ENCODE measurements around the gene DGKI. TPM values are rescaled to one million over a fixed set of nuclear protein-coding genes. Genes with fewer than 3 reads are reported as not detected.

DGKI gene
- total and polyA plus RNA-seq, 4 experiments from 2014 or later = 0.11 TPM; not detected in 3

- Histone ChIP-seq H3K9me3 (ENCODE audit: control insufficient read depth in 1 of 2, low read length in 2 of 2) (no peaks in the 10 kb centered on the region), H3K27me3 (ENCODE audit: insufficient read depth, low read length) (no peaks in the 10 kb centered on the region), H3K27ac (ENCODE audit: low read depth, low read length) (no peak overlapping the region), H3K4me3 (ENCODE audit: low read length in 2 of 2) (no peak overlapping the region), H3K36me3 (ENCODE audit: insufficient read depth, low read length) (no peaks in the 10 kb centered on the region), H3K4me1 (ENCODE audit: insufficient read depth, low read length) (no peaks in the 10 kb centered on the region)
- Mint-ChIP-seq H3K9me3 (peaks cover 0 to 30% (median 7%) of the 10 kb centered on the region in 8 donors), H3K4me1 (no peaks in the 10 kb centered on the region), H3K27ac (no peak overlapping the region), H3K36me3 (no peaks in the 10 kb centered on the region), H3K27me3 (peaks cover 0 to under 1% of the 10 kb centered on the region in 2 donors), H3K4me3 (no peak overlapping the region)
- DNase-seq = no peak
- CTCF ChIA-PET (ENCODE audit: partially characterized antibody) = no interaction called here
- POLR2A ChIA-PET (ENCODE audit: partially characterized antibody) = no interaction called here
- intact Hi-C loops (cut with micrococcal nuclease) = no loop called here
These were observed 353.9 kb downstream of the DGKI start for GRCh38 chr7:137492889-137493288.

GRCh38 chr7:137489880-137490279, 356.9 kb downstream of the DGKI start:
- Mint-ChIP-seq H3K27me3 (peaks cover 0 to 2% of the 10 kb centered on the region in 2 donors), H3K4me3 (no peak overlapping the region), H3K27ac (no peak overlapping the region), H3K4me1 (no peaks in the 10 kb centered on the region), H3K36me3 (no peaks in the 10 kb centered on the region), H3K9me3 (peaks cover 0 to 19% (median 5%) of the 10 kb centered on the region in 8 donors)
- POLR2A ChIA-PET (ENCODE audit: partially characterized antibody) = no interaction called here
- Histone ChIP-seq H3K9me3 (ENCODE audit: control insufficient read depth in 1 of 2, low read length in 2 of 2) (no peaks in the 10 kb centered on the region), H3K4me3 (ENCODE audit: low read length in 2 of 2) (no peak overlapping the region), H3K27me3 (ENCODE audit: insufficient read depth, low read length) (no peaks in the 10 kb centered on the region), H3K36me3 (ENCODE audit: insufficient read depth, low read length) (no peaks in the 10 kb centered on the region), H3K4me1 (ENCODE audit: insufficient read depth, low read length) (no peaks in the 10 kb centered on the region), H3K27ac (ENCODE audit: low read depth, low read length) (no peak overlapping the region)
- no peak for DNase-seq
- CTCF ChIA-PET (ENCODE audit: partially characterized antibody) = no interaction called here
- intact Hi-C loops (cut with micrococcal nuclease) = no loop called here

- intact Hi-C loops (cut with micrococcal nuclease) = no loop called here
- H3K27me3 ChIP-seq (ENCODE audit: insufficient read depth, low read length) = no peaks in the 10 kb centered on the region
- no peak overlapping the region for H3K4me3 Mint-ChIP-seq
These were observed 358.7 kb downstream of the DGKI start for GRCh38 chr7:137488038-137488437.

GRCh38 chr7:137485818-137486217, 361.0 kb downstream of the DGKI start:
- no peak overlapping the region for H3K4me3 Mint-ChIP-seq
- H3K4me1 Mint-ChIP-seq = no peaks in the 10 kb centered on the region
- POLR2A ChIA-PET (ENCODE audit: partially characterized antibody) = no interaction called here
- Histone ChIP-seq H3K27ac (ENCODE audit: low read depth, low read length) (no peak overlapping the region), H3K36me3 (ENCODE audit: insufficient read depth, low read length) (no peaks in the 10 kb centered on the region), H3K9me3 (ENCODE audit: control insufficient read depth in 1 of 2, low read length in 2 of 2) (no peaks in the 10 kb centered on the region), H3K27me3 (ENCODE audit: insufficient read depth, low read length) (no peaks in the 10 kb centered on the region), H3K4me3 (ENCODE audit: low read length in 2 of 2) (no peak overlapping the region), H3K4me1 (ENCODE audit: insufficient read depth, low read length) (no peaks in the 10 kb centered on the region)
- H3K27me3 Mint-ChIP-seq = peaks cover 0 to 6% of the 10 kb centered on the region in 2 donors
- intact Hi-C loops (cut with micrococcal nuclease) = no loop called here
- CTCF ChIA-PET (ENCODE audit: partially characterized antibody) = interaction anchor here (1.2 kb wide), 1 partner anchor 8 kb away, joined by 3 read pairs; no protein-coding TSS in a partner anchor
- no peak overlapping the region for H3K27ac Mint-ChIP-seq
- peaks cover 0 to 4% (median under 1%) of the 10 kb centered on the region in 8 donors for H3K9me3 Mint-ChIP-seq
- DNase-seq = no peak
- H3K36me3 Mint-ChIP-seq = no peaks in the 10 kb centered on the region

More at GRCh38 chr7:137488038-137488437, 358.7 kb downstream of the DGKI start:
- Mint-ChIP-seq H3K36me3 (no peaks in the 10 kb centered on the region), H3K4me1 (no peaks in the 10 kb centered on the region), H3K27ac (no peak overlapping the region), H3K27me3 (peaks cover 0 to 6% of the 10 kb centered on the region in 2 donors), H3K9me3 (peaks cover 0 to 6% (median 3%) of the 10 kb centered on the region in 8 donors)
- no peak overlapping the region for H3K4me3 ChIP-seq (ENCODE audit: low read length in 2 of 2)
- ChIA-PET CTCF (ENCODE audit: partially characterized antibody) (no interaction called here), POLR2A (ENCODE audit: partially characterized antibody) (no interaction called here)
- no peak overlapping the region for H3K27ac ChIP-seq (ENCODE audit: low read depth, low read length)
- no peaks in the 10 kb centered on the region for H3K9me3 ChIP-seq (ENCODE audit: control insufficient read depth in 1 of 2, low read length in 2 of 2)
- DNase-seq = no peak
- no peaks in the 10 kb centered on the region for H3K36me3 ChIP-seq (ENCODE audit: insufficient read depth, low read length)
- H3K4me1 ChIP-seq (ENCODE audit: insufficient read depth, low read length) = no peaks in the 10 kb centered on the region

GRCh38 chr7:137484326-137484725, 362.4 kb downstream of the DGKI start:
- Mint-ChIP-seq H3K4me3 (no peak overlapping the region), H3K4me1 (no peaks in the 10 kb centered on the region), H3K27me3 (peaks cover 0 to 6% of the 10 kb centered on the region in 2 donors), H3K9me3 (peaks cover 0 to 5% (median under 1%) of the 10 kb centered on the region in 8 donors), H3K27ac (no peak overlapping the region), H3K36me3 (no peaks in the 10 kb centered on the region)
- no peaks in the 10 kb centered on the region for H3K27me3 ChIP-seq (ENCODE audit: insufficient read depth, low read length)
- ChIA-PET CTCF (ENCODE audit: partially characterized antibody) (no interaction called here), POLR2A (ENCODE audit: partially characterized antibody) (no interaction called here)
- no peak overlapping the region for H3K27ac ChIP-seq (ENCODE audit: low read depth, low read length)
- no peaks in the 10 kb centered on the region for H3K36me3 ChIP-seq (ENCODE audit: insufficient read depth, low read length)
- intact Hi-C loops (cut with micrococcal nuclease) = no loop called here
- no peak for DNase-seq
- no peak overlapping the region for H3K4me3 ChIP-seq (ENCODE audit: low read length in 2 of 2)
- no peaks in the 10 kb centered on the region for H3K4me1 ChIP-seq (ENCODE audit: insufficient read depth, low read length)
- no peaks in the 10 kb centered on the region for H3K9me3 ChIP-seq (ENCODE audit: control insufficient read depth in 1 of 2, low read length in 2 of 2)

GRCh38 chr7:137482466-137482865, 364.3 kb downstream of the DGKI start:
- ChIA-PET CTCF (ENCODE audit: partially characterized antibody) (no interaction called here), POLR2A (ENCODE audit: partially characterized antibody) (no interaction called here)
- no peaks in the 10 kb centered on the region for H3K4me1 Mint-ChIP-seq
- no peak overlapping the region for H3K27ac Mint-ChIP-seq
- H3K4me3 ChIP-seq (ENCODE audit: low read length in 2 of 2) = no peak overlapping the region
- no peaks in the 10 kb centered on the region for H3K36me3 ChIP-seq (ENCODE audit: insufficient read depth, low read length)
- H3K9me3 ChIP-seq (ENCODE audit: control insufficient read depth in 1 of 2, low read length in 2 of 2) = no peaks in the 10 kb centered on the region
- no peak overlapping the region for H3K4me3 Mint-ChIP-seq
- H3K36me3 Mint-ChIP-seq = no peaks in the 10 kb centered on the region
- no peak overlapping the region for H3K27ac ChIP-seq (ENCODE audit: low read depth, low read length)
- peaks cover 0 to 3% (median under 1%) of the 10 kb centered on the region in 8 donors for H3K9me3 Mint-ChIP-seq
- H3K27me3 ChIP-seq (ENCODE audit: insufficient read depth, low read length) = no peaks in the 10 kb centered on the region
- intact Hi-C loops (cut with micrococcal nuclease) = no loop called here
- H3K27me3 Mint-ChIP-seq = peaks cover 0 to 4% of the 10 kb centered on the region in 2 donors
- DNase-seq = no peak
- H3K4me1 ChIP-seq (ENCODE audit: insufficient read depth, low read length) = no peaks in the 10 kb centered on the region

- Histone ChIP-seq H3K27me3 (ENCODE audit: insufficient read depth, low read length) (no peaks in the 10 kb centered on the region), H3K4me1 (ENCODE audit: insufficient read depth, low read length) (no peaks in the 10 kb centered on the region), H3K4me3 (ENCODE audit: low read length in 2 of 2) (no peak overlapping the region), H3K9me3 (ENCODE audit: control insufficient read depth in 1 of 2, low read length in 2 of 2) (no peaks in the 10 kb centered on the region), H3K36me3 (ENCODE audit: insufficient read depth, low read length) (no peaks in the 10 kb centered on the region), H3K27ac (ENCODE audit: low read depth, low read length) (no peak overlapping the region)
- no peak overlapping the region for H3K27ac Mint-ChIP-seq
- no peak for DNase-seq
- intact Hi-C loops (cut with micrococcal nuclease) = no loop called here
- ChIA-PET POLR2A (ENCODE audit: partially characterized antibody) (no interaction called here), CTCF (ENCODE audit: partially characterized antibody) (no interaction called here)
- no peaks in the 10 kb centered on the region for H3K36me3 Mint-ChIP-seq
- H3K27me3 Mint-ChIP-seq = peaks cover 0 to 4% of the 10 kb centered on the region in 2 donors
- H3K4me3 Mint-ChIP-seq = no peak overlapping the region
- no peaks in the 10 kb centered on the region for H3K4me1 Mint-ChIP-seq
- H3K9me3 Mint-ChIP-seq = peaks cover 0 to 3% (median under 1%) of the 10 kb centered on the region in 8 donors
These were observed 365.9 kb downstream of the DGKI start for GRCh38 chr7:137480824-137481365.

- CTCF ChIA-PET (ENCODE audit: partially characterized antibody) = no interaction called here
- H3K9me3 ChIP-seq (ENCODE audit: control insufficient read depth in 1 of 2, low read length in 2 of 2) = no peaks in the 10 kb centered on the region
- H3K4me3 Mint-ChIP-seq = no peak overlapping the region
- H3K27ac Mint-ChIP-seq = no peak overlapping the region
- DNase-seq = no peak
- H3K36me3 Mint-ChIP-seq = no peaks in the 10 kb centered on the region
- no peaks in the 10 kb centered on the region for H3K4me1 ChIP-seq (ENCODE audit: insufficient read depth, low read length)
- H3K36me3 ChIP-seq (ENCODE audit: insufficient read depth, low read length) = no peaks in the 10 kb centered on the region
- no peak overlapping the region for H3K27ac ChIP-seq (ENCODE audit: low read depth, low read length)
- H3K27me3 Mint-ChIP-seq = peaks cover 0 to 4% of the 10 kb centered on the region in 2 donors
- H3K4me3 ChIP-seq (ENCODE audit: low read length in 2 of 2) = no peak overlapping the region
- peaks cover 0 to 3% (median under 1%) of the 10 kb centered on the region in 8 donors for H3K9me3 Mint-ChIP-seq
- H3K27me3 ChIP-seq (ENCODE audit: insufficient read depth, low read length) = no peaks in the 10 kb centered on the region
- POLR2A ChIA-PET (ENCODE audit: partially characterized antibody) = no interaction called here
- intact Hi-C loops (cut with micrococcal nuclease) = no loop called here
- H3K4me1 Mint-ChIP-seq = no peaks in the 10 kb centered on the region
These were observed 366.4 kb downstream of the DGKI start for GRCh38 chr7:137480401-137480800.

All from CD4-positive, alpha-beta memory T cell (primary cell).